Lung microvascular endothelial cell (primary cell): ENCODE measurements around the gene CPSF4L. TPM values are rescaled to one million over a fixed set of nuclear protein-coding genes. Genes with fewer than 3 reads are reported as not detected.

Experiments used
- DNase-seq, 2 donors: peaks; one replicate each; pipeline versions ENCODE4 v3.0.0 to v3.0.0-alpha.2; 2010; ENCODE audit warnings: low read depth in 2 of 2
- total RNA-seq: library from RNA; depleted of rRNA; stranded (reverse); fragments of >200 nt; gene quantifications from 2 replicates; pipeline ENCODE4 v1.2.1, GENCODE V29; 2014

CPSF4L gene
- total RNA-seq, 1 donor from 2014 or later: not detected

GRCh38 chr17:73203788-73204479 is 57.7 kb downstream of the CPSF4L start:
- DNase-seq: peak; percentile 17 to 25

- DNase-seq: peak; percentile 82 to 92
These were observed 58.4 kb downstream of the CPSF4L start for GRCh38 chr17:73203135-73203787.

GRCh38 chr17:73201215-73202069 is 60.2 kb downstream of the CPSF4L start:
- no peak for DNase-seq

GRCh38 chr17:73200476-73200875 is 61.2 kb downstream of the CPSF4L start:
- DNase-seq: no peak

- no peak for DNase-seq
These were observed 61.8 kb downstream of the CPSF4L start for GRCh38 chr17:73199751-73200317.

- no peak for DNase-seq
These were observed 62.8 kb downstream of the CPSF4L start for GRCh38 chr17:73198930-73199260.

Other genes starting within 250 kb of the CPSF4L start
- 6.5 and 12.7 TPM in 2 replicates for gene SLC39A11, start 169.2 kb downstream of the CPSF4L start, total RNA-seq
- not detected in 2 replicates for gene SSTR2, start 96.9 kb downstream of the CPSF4L start, total RNA-seq
- 9.2 and 16.1 TPM in 2 replicates for gene COG1, start 68.8 kb downstream of the CPSF4L start, total RNA-seq
- 3.8 and 7.2 TPM in 2 replicates for gene CDC42EP4, start 50.1 kb upstream of the CPSF4L start, total RNA-seq